Measurements from ENCODE around the gene PCDHB16.
"Not testable (repeated sequence)": the region's sequence is repeated elsewhere in the genome, so short reads cannot be mapped to it uniquely, and the experiment has no call there.

Gene PCDHB16

DNA sequence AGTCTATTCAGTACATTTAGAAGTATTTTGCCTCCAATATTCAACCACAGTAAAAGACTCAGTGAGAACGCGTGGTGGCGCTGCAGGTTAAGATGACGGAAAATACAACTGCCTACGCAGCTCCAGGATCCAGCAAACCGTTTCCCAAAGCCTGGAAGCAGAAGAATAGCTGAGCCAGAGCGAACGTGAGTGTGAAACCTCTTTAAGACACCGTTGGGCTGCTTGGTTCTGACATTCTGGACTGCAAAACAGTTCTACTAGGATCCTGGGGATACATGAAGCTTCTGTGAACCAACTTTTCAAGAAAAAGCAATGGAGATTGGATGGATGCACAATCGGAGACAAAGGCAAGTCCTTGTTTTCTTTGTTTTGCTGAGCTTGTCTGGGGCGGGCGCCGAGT lies at the start of gene PCDHB16:
Gene PCDHB16 (plus strand): TSS at position 140 of the 400 bp plus-strand sequence. CDS start 173 bp downstream, at position 313.
- no peak within 1 kb of the TSS for H3K27ac ChIP-seq (ENCODE audit: low read depth, low read length)
- no peak within 1 kb of the TSS for H3K4me3 ChIP-seq (ENCODE audit: low read depth, low read length)
- H2AFZ ChIP-seq (ENCODE audit: low read length, unreplicated experiment), result no peak within 1 kb of the TSS
- H3K27me3 ChIP-seq (ENCODE audit: insufficient read depth, low read length), result peaks cover 13% of the 10 kb centered on the region
- H3K4me1 ChIP-seq (ENCODE audit: control insufficient read depth, insufficient read depth, low read length, unreplicated experiment), result no peaks in the 10 kb centered on the region
- H3K36me3 ChIP-seq (ENCODE audit: insufficient read depth, low read length), result no peaks in the 10 kb centered on the region
- H3K79me2 ChIP-seq (ENCODE audit: control insufficient read depth, insufficient read depth, low read length, unreplicated experiment), result no peaks in the 10 kb centered on the region

DNA sequence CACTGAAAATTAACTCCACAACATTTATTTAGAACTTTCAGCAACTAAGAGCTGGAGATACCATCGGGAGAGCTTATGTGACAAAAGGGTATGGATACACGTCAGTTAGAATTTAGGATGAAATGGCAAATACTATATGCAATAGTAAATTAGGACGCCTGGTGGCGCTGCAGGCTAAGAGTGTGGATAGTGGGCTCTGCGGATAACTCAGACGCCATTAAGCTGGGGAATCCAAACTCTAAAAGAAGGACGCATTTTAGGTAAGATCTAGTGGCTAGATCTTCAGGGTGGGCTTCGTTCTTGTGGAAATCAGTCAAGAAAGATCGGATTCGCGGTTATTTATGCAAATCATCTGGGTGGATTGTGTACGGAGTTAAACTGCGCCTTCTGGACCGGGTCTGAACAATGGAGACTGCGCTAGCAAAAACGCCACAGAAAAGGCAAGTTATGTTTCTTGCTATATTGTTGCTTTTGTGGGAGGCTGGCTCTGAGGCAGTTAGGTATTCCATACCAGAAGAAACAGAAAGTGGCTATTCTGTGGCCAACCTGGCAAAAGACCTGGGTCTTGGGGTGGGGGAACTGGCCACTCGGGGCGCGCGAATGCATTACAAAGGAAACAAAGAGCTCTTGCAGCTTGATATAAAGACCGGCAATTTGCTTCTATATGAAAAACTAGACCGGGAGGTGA lies 47.0 kb upstream of the PCDHB16 start, which contains the start of gene PCDHB5:
Gene PCDHB5 (plus strand): TSS at position 177 of the 688 bp plus-strand sequence. CDS start 229 bp downstream, at position 406.
- Histone ChIP-seq H2AFZ (ENCODE audit: low read length, unreplicated experiment) (no peak within 1 kb of the TSS), H3K4me3 (ENCODE audit: low read depth, low read length) (peak within 1 kb of the TSS; percentile 46), H3K4me1 (ENCODE audit: control insufficient read depth, insufficient read depth, low read length, unreplicated experiment) (no peaks in the 10 kb centered on the region)

DNA sequence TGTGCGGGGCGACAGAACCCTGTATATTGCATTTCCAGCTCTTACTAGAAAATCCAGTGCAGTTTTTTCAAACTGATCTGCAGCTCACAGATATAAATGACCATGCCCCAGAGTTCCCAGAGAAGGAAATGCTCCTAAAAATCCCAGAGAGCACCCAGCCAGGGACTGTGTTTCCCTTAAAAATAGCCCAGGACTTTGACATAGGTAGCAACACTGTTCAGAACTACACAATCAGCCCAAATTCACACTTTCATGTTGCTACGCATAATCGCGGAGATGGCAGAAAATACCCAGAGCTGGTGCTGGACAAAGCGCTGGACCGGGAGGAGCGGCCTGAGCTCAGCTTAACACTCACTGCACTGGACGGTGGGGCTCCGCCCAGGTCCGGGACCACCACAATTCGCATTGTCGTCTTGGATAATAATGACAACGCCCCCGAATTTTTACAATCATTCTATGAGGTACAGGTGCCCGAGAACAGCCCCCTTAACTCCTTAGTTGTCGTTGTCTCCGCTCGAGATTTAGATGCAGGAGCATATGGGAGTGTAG lies 46.4 kb upstream of the PCDHB16 start:
- H2AFZ ChIP-seq (ENCODE audit: low read length, unreplicated experiment), result no peak overlapping the region
- H3K27me3 ChIP-seq (ENCODE audit: insufficient read depth, low read length), result no peaks in the 10 kb centered on the region
- no peaks in the 10 kb centered on the region for H3K36me3 ChIP-seq (ENCODE audit: insufficient read depth, low read length)
- H3K4me1 ChIP-seq (ENCODE audit: control insufficient read depth, insufficient read depth, low read length, unreplicated experiment), result no peaks in the 10 kb centered on the region
- no peaks in the 10 kb centered on the region for H3K79me2 ChIP-seq (ENCODE audit: control insufficient read depth, insufficient read depth, low read length, unreplicated experiment)
- H3K27ac ChIP-seq (ENCODE audit: low read depth, low read length), result no peak overlapping the region
- peak overlapping the region; percentile 46; the same call in 1 of the 2 replicates for H3K4me3 ChIP-seq (ENCODE audit: low read depth, low read length)

More for the DNA sequence above, 47.0 kb upstream of the PCDHB16 start, which contains the start of gene PCDHB5:
- Histone ChIP-seq H3K27ac (ENCODE audit: low read depth, low read length) (no peak within 1 kb of the TSS), H3K79me2 (ENCODE audit: control insufficient read depth, insufficient read depth, low read length, unreplicated experiment) (no peaks in the 10 kb centered on the region), H3K36me3 (ENCODE audit: insufficient read depth, low read length) (no peaks in the 10 kb centered on the region), H3K27me3 (ENCODE audit: insufficient read depth, low read length) (no peaks in the 10 kb centered on the region)

DNA sequence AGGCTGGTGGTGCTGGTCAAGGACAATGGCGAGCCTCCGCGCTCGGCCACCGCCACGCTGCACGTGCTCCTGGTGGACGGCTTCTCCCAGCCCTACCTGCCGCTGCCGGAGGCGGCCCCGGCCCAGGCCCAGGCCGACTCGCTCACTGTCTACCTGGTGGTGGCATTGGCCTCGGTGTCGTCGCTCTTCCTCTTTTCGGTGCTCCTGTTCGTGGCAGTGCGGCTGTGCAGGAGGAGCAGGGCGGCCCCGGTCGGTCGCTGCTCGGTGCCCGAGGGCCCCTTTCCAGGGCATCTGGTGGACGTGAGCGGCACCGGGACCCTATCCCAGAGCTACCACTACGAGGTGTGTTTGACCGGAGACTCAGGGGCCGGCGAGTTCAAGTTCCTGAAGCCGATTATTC lies 44.8 kb upstream of the PCDHB16 start:
- not testable (repeated sequence) for H3K27ac ChIP-seq (ENCODE audit: low read depth, low read length); H3K4me3 ChIP-seq (ENCODE audit: low read depth, low read length); H3K36me3 ChIP-seq (ENCODE audit: insufficient read depth, low read length); H2AFZ ChIP-seq (ENCODE audit: low read length, unreplicated experiment); H3K27me3 ChIP-seq (ENCODE audit: insufficient read depth, low read length); H3K79me2 ChIP-seq (ENCODE audit: control insufficient read depth, insufficient read depth, low read length, unreplicated experiment); H3K4me1 ChIP-seq (ENCODE audit: control insufficient read depth, insufficient read depth, low read length, unreplicated experiment)

DNA sequence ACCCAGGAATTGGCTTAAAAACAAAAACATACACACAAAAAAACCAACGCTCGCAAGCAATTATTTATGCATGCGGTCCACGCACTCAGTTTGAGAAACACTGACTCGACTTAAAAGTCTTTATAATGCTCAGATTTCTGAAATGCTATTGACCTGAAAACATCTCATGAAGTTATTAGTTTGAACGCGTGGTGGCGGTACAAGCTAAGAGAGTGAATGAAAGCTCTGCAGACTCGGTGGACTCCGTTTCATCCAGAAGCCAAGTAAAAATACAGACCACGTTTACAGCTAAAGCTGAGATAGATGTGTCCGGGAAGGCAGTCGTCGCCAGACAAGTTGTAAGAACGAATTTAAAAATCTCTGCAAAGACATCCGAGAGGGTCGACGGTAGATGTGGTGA lies 32.4 kb upstream of the PCDHB16 start, which contains the start of gene PCDHB6:
Gene PCDHB6 (plus strand): TSS at position 246 of the 400 bp plus-strand sequence. CDS start 201 bp downstream, outside the sequence.
- Histone ChIP-seq H2AFZ (ENCODE audit: low read length, unreplicated experiment) (no peak within 1 kb of the TSS), H3K4me1 (ENCODE audit: control insufficient read depth, insufficient read depth, low read length, unreplicated experiment) (no peaks in the 10 kb centered on the region), H3K36me3 (ENCODE audit: insufficient read depth, low read length) (no peaks in the 10 kb centered on the region), H3K27me3 (ENCODE audit: insufficient read depth, low read length) (peaks cover 5% of the 10 kb centered on the region; the same call in 1 of the 2 replicates), H3K79me2 (ENCODE audit: control insufficient read depth, insufficient read depth, low read length, unreplicated experiment) (no peaks in the 10 kb centered on the region), H3K27ac (ENCODE audit: low read depth, low read length) (no peak within 1 kb of the TSS), H3K4me3 (ENCODE audit: low read depth, low read length) (no peak within 1 kb of the TSS; the same call in 1 of the 2 replicates)

DNA sequence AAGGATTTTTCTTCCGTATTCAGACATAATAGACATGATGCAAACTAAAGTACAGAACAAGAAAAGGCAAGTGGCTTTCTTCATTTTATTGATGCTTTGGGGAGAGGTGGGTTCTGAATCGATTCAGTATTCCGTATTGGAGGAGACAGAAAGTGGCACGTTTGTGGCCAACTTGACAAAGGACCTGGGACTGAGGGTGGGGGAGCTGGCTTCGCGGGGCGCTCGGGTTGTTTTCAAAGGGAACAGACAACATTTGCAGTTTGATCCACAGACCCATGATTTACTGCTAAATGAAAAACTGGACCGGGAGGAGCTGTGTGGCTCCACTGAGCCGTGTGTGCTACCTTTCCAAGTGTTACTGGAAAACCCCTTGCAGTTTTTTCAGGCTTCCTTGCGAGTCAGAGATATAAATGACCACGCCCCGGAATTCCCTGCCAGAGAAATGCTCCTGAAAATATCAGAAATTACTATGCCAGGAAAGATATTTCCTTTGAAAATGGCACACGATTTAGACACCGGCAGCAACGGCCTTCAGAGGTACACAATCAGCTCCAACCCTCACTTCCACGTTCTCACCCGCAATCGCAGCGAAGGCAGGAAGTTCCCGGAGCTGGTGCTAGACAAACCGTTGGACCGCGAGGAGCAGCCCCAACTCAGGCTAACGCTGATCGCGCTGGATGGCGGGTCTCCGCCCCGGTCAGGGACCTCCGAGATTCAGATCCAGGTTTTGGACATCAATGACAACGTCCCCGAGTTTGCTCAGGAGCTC lies 31.8 kb upstream of the PCDHB16 start:
- H3K36me3 ChIP-seq (ENCODE audit: insufficient read depth, low read length), result no peaks in the 10 kb centered on the region
- no peak overlapping the region for H3K27ac ChIP-seq (ENCODE audit: low read depth, low read length)
- no peak overlapping the region for H2AFZ ChIP-seq (ENCODE audit: low read length, unreplicated experiment)
- H3K27me3 ChIP-seq (ENCODE audit: insufficient read depth, low read length), result peaks cover 5% of the 10 kb centered on the region; the same call in 1 of the 2 replicates
- no peaks in the 10 kb centered on the region for H3K79me2 ChIP-seq (ENCODE audit: control insufficient read depth, insufficient read depth, low read length, unreplicated experiment)
- H3K4me1 ChIP-seq (ENCODE audit: control insufficient read depth, insufficient read depth, low read length, unreplicated experiment), result no peaks in the 10 kb centered on the region
- H3K4me3 ChIP-seq (ENCODE audit: low read depth, low read length), result no peak overlapping the region; the same call in 1 of the 2 replicates

DNA sequence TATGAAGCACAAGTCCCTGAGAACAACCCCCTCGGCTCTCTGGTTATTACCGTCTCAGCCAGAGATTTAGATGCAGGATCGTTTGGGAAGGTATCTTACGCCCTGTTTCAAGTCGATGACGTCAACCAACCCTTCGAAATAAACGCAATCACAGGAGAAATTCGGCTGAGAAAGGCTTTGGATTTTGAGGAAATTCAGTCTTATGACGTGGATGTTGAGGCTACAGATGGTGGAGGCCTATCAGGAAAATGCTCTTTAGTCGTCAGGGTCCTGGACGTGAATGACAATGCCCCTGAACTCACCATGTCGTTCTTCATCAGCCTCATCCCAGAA lies 31.2 kb upstream of the PCDHB16 start:
- Histone ChIP-seq H2AFZ (ENCODE audit: low read length, unreplicated experiment) (no peak overlapping the region), H3K79me2 (ENCODE audit: control insufficient read depth, insufficient read depth, low read length, unreplicated experiment) (no peaks in the 10 kb centered on the region), H3K27me3 (ENCODE audit: insufficient read depth, low read length) (peaks cover 5% of the 10 kb centered on the region; the same call in 1 of the 2 replicates), H3K4me3 (ENCODE audit: low read depth, low read length) (no peak overlapping the region), H3K4me1 (ENCODE audit: control insufficient read depth, insufficient read depth, low read length, unreplicated experiment) (no peaks in the 10 kb centered on the region), H3K36me3 (ENCODE audit: insufficient read depth, low read length) (no peaks in the 10 kb centered on the region), H3K27ac (ENCODE audit: low read depth, low read length) (no peak overlapping the region)

DNA sequence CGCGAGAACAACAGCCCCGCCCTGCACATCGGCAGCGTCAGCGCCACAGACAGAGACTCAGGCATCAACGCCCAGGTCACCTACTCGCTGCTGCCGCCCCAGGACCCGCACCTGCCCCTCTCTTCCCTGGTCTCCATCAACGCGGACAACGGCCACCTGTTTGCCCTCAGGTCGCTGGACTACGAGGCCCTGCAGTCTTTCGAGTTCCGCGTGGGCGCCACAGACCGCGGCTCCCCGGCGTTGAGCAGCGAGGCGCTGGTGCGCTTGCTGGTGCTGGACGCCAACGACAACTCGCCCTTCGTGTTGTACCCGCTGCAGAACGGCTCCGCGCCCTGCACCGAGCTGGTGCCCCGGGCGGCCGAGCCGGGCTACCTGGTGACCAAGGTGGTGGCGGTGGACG lies 30.6 kb upstream of the PCDHB16 start:
- not testable (repeated sequence) for H2AFZ ChIP-seq (ENCODE audit: low read length, unreplicated experiment); H3K79me2 ChIP-seq (ENCODE audit: control insufficient read depth, insufficient read depth, low read length, unreplicated experiment); H3K27me3 ChIP-seq (ENCODE audit: insufficient read depth, low read length); H3K4me3 ChIP-seq (ENCODE audit: low read depth, low read length); H3K27ac ChIP-seq (ENCODE audit: low read depth, low read length); H3K36me3 ChIP-seq (ENCODE audit: insufficient read depth, low read length); H3K4me1 ChIP-seq (ENCODE audit: control insufficient read depth, insufficient read depth, low read length, unreplicated experiment)

DNA sequence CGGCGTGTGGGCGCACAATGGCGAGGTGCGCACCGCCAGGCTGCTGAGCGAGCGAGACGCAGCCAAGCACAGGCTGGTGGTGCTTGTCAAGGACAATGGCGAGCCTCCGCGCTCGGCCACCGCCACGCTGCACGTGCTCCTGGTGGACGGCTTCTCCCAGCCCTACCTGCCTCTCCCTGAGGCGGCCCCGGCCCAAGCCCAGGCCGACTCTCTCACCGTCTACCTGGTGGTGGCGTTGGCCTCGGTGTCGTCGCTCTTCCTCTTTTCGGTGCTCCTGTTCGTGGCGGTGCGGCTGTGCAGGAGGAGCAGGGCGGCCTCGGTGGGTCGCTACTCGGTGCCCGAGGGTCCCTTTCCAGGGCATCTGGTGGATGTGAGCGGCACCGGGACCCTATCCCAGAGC lies 30.1 kb upstream of the PCDHB16 start:
- H3K79me2 ChIP-seq (ENCODE audit: control insufficient read depth, insufficient read depth, low read length, unreplicated experiment); H3K4me1 ChIP-seq (ENCODE audit: control insufficient read depth, insufficient read depth, low read length, unreplicated experiment); H3K27me3 ChIP-seq (ENCODE audit: insufficient read depth, low read length); H3K36me3 ChIP-seq (ENCODE audit: insufficient read depth, low read length); H3K4me3 ChIP-seq (ENCODE audit: low read depth, low read length); H2AFZ ChIP-seq (ENCODE audit: low read length, unreplicated experiment); H3K27ac ChIP-seq (ENCODE audit: low read depth, low read length): not testable (repeated sequence)

DNA sequence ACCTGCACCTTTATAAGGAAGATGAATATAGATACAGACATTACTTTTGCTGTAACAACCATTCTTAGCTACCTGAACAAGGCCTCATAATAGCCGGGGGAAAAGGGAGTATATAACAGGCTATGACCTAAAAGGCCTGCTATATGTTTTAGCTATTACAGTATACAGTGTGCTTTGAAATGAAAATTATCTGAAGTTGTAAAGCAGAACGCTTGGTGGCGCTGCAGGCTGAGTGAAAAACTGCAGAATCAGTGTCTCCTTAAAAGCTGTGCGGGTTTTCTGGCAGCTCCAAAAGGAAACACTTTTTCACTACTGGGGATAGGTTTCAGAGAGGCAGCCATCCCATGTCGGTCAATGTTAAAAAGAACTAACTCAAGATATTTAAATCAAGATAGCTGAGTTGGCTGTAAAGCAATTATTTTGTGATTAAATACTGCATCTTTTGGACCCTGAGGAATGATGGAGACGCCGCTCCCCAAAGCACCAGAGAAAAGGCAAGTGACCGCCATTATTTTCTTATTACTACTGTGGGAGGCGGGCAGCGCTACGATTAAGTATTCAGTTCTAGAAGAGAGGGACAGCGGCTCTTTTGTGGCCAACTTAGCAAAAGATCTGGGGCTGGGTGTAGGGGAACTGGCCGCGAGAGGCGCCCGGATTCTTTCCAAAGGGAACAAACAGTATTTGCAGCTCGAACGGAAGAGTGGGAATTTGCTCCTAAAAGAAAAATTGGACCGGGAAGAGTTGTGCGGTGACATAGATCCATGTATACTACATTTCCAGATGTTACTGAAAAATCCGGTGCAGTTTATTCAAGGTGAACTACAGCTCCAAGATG lies 26.4 kb upstream of the PCDHB16 start:
- H2AFZ ChIP-seq (ENCODE audit: low read length, unreplicated experiment), result no peak overlapping the region
- peaks cover 8% of the 10 kb centered on the region; the same call in 1 of the 2 replicates for H3K27me3 ChIP-seq (ENCODE audit: insufficient read depth, low read length)
- no peaks in the 10 kb centered on the region for H3K4me1 ChIP-seq (ENCODE audit: control insufficient read depth, insufficient read depth, low read length, unreplicated experiment)
- no peak overlapping the region for H3K4me3 ChIP-seq (ENCODE audit: low read depth, low read length)
- H3K79me2 ChIP-seq (ENCODE audit: control insufficient read depth, insufficient read depth, low read length, unreplicated experiment), result no peaks in the 10 kb centered on the region
- no peak overlapping the region for H3K27ac ChIP-seq (ENCODE audit: low read depth, low read length)
- H3K36me3 ChIP-seq (ENCODE audit: insufficient read depth, low read length), result no peaks in the 10 kb centered on the region
